HG03066 (cell line): ENCODE data around the gene PRKCE.

Experiments
- ATAC-seq: cut with Tn5 transposase; IDR thresholded peaks from one replicate; pipeline ENCODE4 v1.9.1; 2021; ENCODE audit warnings: low read depth; ENCODE audit not compliant: unreplicated experiment

Gene PRKCE

GRCh38 chr2:46001741-46002506, 350.4 kb downstream of the PRKCE start:
- ATAC-seq: no peak

GRCh38 chr2:46002507-46002883, 351.0 kb downstream of the PRKCE start:
- ATAC-seq: no peak

- no peak for ATAC-seq
Measured at GRCh38 chr2:46002947-46003346, 351.5 kb downstream of the PRKCE start.

GRCh38 chr2:46003903-46004473, 352.5 kb downstream of the PRKCE start:
- ATAC-seq: no peak

GRCh38 chr2:46006473-46007025, 355.1 kb downstream of the PRKCE start:
- ATAC-seq: no peak

- no peak for ATAC-seq
Measured at GRCh38 chr2:46007412-46007811, 355.9 kb downstream of the PRKCE start.

GRCh38 chr2:46008091-46008870, 356.8 kb downstream of the PRKCE start:
- no peak for ATAC-seq

GRCh38 chr2:46009315-46009714, 357.8 kb downstream of the PRKCE start:
- no peak for ATAC-seq

GRCh38 chr2:46009772-46010171, 358.3 kb downstream of the PRKCE start:
- ATAC-seq: no peak

GRCh38 chr2:46010223-46010924, 358.9 kb downstream of the PRKCE start:
- no peak for ATAC-seq

- no peak for ATAC-seq
Measured at GRCh38 chr2:46010925-46011490, 359.5 kb downstream of the PRKCE start.

- ATAC-seq: no peak
Measured at GRCh38 chr2:46012618-46013240, 361.3 kb downstream of the PRKCE start.

- ATAC-seq: no peak
Measured at GRCh38 chr2:46013726-46014125, 362.3 kb downstream of the PRKCE start.

- ATAC-seq: no peak
Measured at GRCh38 chr2:46014911-46015654, 363.6 kb downstream of the PRKCE start.

GRCh38 chr2:46015671-46016070, 364.2 kb downstream of the PRKCE start:
- ATAC-seq: no peak

- ATAC-seq: no peak
Measured at GRCh38 chr2:46016091-46016490, 364.6 kb downstream of the PRKCE start.

- ATAC-seq: no peak
Measured at GRCh38 chr2:46018773-46019591, 367.5 kb downstream of the PRKCE start.

- ATAC-seq: no peak
Measured at GRCh38 chr2:46020416-46020815, 368.9 kb downstream of the PRKCE start.
